Calu3 (cell line): ENCODE data around the gene MAP3K20. TPM values are rescaled to one million over a fixed set of nuclear protein-coding genes. Genes with fewer than 3 reads are reported as not detected.

Source experiments
- BruUV-seq: library from RNA; stranded (reverse); fragments of 400-500 nt; replicated peaks from 2 replicates; lab custom pipeline; 2021; lab: Mats Ljungman, UMichigan
- CTCF ChIA-PET: fragments of 300-600 bp; sonication (Branson Sonifier 250); formaldehyde crosslinking; loops from one replicate; lab custom pipeline; 2022; ENCODE audit warnings: antibody characterized with exemption; lab: Charles Lee
- DNase-seq: peaks from one replicate; pipeline ENCODE4 v3.0.0; 2022
- H3K27ac Mint-ChIP-seq: one replicate; pipeline ENCODE4 v1.8.0; 2022; ENCODE audit warnings: mixed read lengths; ENCODE audit not compliant: unreplicated experiment
- H3K27me3 Mint-ChIP-seq: one replicate; pipeline ENCODE4 v1.8.0; 2022; ENCODE audit warnings: mixed read lengths; ENCODE audit not compliant: unreplicated experiment
- H3K36me3 Mint-ChIP-seq: one replicate; pipeline ENCODE4 v1.8.0; 2022; ENCODE audit warnings: mild to moderate bottlenecking, moderate library complexity, mixed read lengths; ENCODE audit not compliant: insufficient read depth, unreplicated experiment
- H3K4me1 Mint-ChIP-seq: one replicate; pipeline ENCODE4 v1.8.0; 2022; ENCODE audit warnings: mild to moderate bottlenecking, low read depth, mixed read lengths; ENCODE audit not compliant: unreplicated experiment
- H3K4me3 Mint-ChIP-seq: one replicate; pipeline ENCODE4 v1.8.0; 2022; ENCODE audit warnings: mild to moderate bottlenecking, low read depth, moderate library complexity, mixed read lengths; ENCODE audit not compliant: unreplicated experiment
- H3K9me3 Mint-ChIP-seq: one replicate; pipeline ENCODE4 v1.8.0; 2022; ENCODE audit warnings: low read depth, mixed read lengths; ENCODE audit not compliant: unreplicated experiment
- intact Hi-C: fragments of 100-400 bp; cut with micrococcal nuclease; formaldehyde crosslinking; loops from one replicate; pipeline ENCODE4 v1.10.0; 2022; ENCODE audit not compliant: unreplicated experiment
- total RNA-seq: library from RNA; stranded (reverse); gene quantifications from 2 replicates; pipeline ENCODE4 v1.2.3, GENCODE V29; 2022
- TF ChIP-seq, protein P1 (sequence below): fragments of 200-600 bp; IDR thresholded peaks from one replicate; pipeline ENCODE4 v1.8.0; 2022; ENCODE audit warnings: antibody characterized with exemption; ENCODE audit not compliant: unreplicated experiment

MAP3K20 gene
- total RNA-seq, 1 experiment from 2014 or later: 37.0 TPM

DNA sequence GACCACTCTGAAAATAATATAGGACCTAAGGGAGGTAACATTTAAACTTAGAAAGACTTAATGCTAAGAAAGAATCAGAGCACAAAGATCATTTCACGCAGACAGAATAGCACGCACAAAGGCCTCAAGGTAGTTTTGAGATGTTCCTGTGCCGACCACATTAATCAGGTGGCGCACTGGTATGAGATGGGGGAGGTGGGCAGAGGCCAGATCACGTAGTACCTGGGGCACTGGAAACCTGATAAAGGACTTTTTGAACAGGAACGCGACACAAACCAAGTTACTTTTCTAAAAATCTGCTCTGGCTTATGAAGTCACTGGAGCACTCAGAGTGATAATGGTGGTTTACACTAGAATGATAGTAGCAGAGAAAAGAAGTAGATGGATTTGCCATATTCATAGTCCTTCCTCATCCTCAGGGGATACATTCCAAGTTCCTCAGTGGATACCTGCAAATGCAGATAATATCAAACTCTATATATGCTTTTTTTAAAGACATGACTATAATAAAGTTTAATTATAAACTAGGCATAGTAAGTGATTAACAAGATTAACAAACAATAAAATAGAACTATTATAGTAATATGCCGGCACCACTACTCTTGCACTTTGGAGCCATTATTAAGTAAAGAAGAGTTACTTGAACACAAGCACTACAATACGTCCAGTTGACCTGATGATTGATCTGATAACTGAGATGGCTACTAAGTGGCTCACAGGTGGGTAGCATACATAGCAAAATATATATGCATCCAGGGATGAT lies 236.4 kb downstream of the MAP3K20 start:
- CTCF ChIA-PET: interaction anchor here (0.7 kb wide), 1 partner anchor 83 kb away, joined by 3 read pairs; no protein-coding TSS in a partner anchor

More for the DNA sequence above, 236.4 kb downstream of the MAP3K20 start:
- no peaks in the 10 kb centered on the region for H3K36me3 Mint-ChIP-seq
- TF ChIP-seq, protein P1, sequence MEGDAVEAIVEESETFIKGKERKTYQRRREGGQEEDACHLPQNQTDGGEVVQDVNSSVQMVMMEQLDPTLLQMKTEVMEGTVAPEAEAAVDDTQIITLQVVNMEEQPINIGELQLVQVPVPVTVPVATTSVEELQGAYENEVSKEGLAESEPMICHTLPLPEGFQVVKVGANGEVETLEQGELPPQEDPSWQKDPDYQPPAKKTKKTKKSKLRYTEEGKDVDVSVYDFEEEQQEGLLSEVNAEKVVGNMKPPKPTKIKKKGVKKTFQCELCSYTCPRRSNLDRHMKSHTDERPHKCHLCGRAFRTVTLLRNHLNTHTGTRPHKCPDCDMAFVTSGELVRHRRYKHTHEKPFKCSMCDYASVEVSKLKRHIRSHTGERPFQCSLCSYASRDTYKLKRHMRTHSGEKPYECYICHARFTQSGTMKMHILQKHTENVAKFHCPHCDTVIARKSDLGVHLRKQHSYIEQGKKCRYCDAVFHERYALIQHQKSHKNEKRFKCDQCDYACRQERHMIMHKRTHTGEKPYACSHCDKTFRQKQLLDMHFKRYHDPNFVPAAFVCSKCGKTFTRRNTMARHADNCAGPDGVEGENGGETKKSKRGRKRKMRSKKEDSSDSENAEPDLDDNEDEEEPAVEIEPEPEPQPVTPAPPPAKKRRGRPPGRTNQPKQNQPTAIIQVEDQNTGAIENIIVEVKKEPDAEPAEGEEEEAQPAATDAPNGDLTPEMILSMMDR: peak; percentile 35
- peaks cover 34% of the 10 kb centered on the region for H3K4me1 Mint-ChIP-seq
- H3K27me3 Mint-ChIP-seq: no peaks in the 10 kb centered on the region
- H3K4me3 Mint-ChIP-seq: peak overlapping the region; percentile 29
- intact Hi-C loops: no loop called here
- peak overlapping the region; percentile 62 for H3K27ac Mint-ChIP-seq
- BruUV-seq: no TSS peak
- no peaks in the 10 kb centered on the region for H3K9me3 Mint-ChIP-seq
- DNase-seq: peak; percentile 57
